ENCODE data around the gene ASB7.
A peak's percentile ranks its signal among the peaks of the same experiment; 100 is the strongest.
"Not testable (repeated sequence)": the region's sequence is repeated elsewhere in the genome, so short reads cannot be mapped to it uniquely, and the experiment has no call there.

The ASB7 gene

GRCh38 chr15:100573526-100573925 is 28.9 kb upstream of the ASB7 start:
- no peak for DNase-seq (ENCODE audit: low read depth)
- no peak overlapping the region for H3K4me3 ChIP-seq (ENCODE audit: control insufficient read depth, low read depth, low read length)
- no peak for TF ChIP-seq CTCF (IDR thresholded peaks at IDR 0.05; ENCODE audit: control insufficient read depth, insufficient read depth, low read depth, low read length, missing control alignments)

GRCh38 chr15:100580414-100580813 is 22.0 kb upstream of the ASB7 start:
- DNase-seq (ENCODE audit: low read depth): no peak
- no peak overlapping the region for H3K4me3 ChIP-seq (ENCODE audit: control insufficient read depth, low read depth, low read length)
- TF ChIP-seq CTCF (IDR thresholded peaks at IDR 0.05; ENCODE audit: control insufficient read depth, insufficient read depth, low read depth, low read length, missing control alignments): no peak

- no peak for DNase-seq (ENCODE audit: low read depth)
- no peak for TF ChIP-seq CTCF (IDR thresholded peaks at IDR 0.05; ENCODE audit: control insufficient read depth, insufficient read depth, low read depth, low read length, missing control alignments)
- H3K4me3 ChIP-seq (ENCODE audit: control insufficient read depth, low read depth, low read length): no peak overlapping the region
Measured at GRCh38 chr15:100588638-100589242, 13.6 kb upstream of the ASB7 start.

GRCh38 chr15:100591163-100591562 is 11.2 kb upstream of the ASB7 start:
- H3K4me3 ChIP-seq (ENCODE audit: control insufficient read depth, low read depth, low read length): not testable (repeated sequence)

GRCh38 chr15:100591835-100592234 is 10.6 kb upstream of the ASB7 start:
- TF ChIP-seq CTCF (IDR thresholded peaks at IDR 0.05; ENCODE audit: control insufficient read depth, insufficient read depth, low read depth, low read length, missing control alignments): no peak
- H3K4me3 ChIP-seq (ENCODE audit: control insufficient read depth, low read depth, low read length): no peak overlapping the region
- no peak for DNase-seq (ENCODE audit: low read depth)

More at GRCh38 chr15:100591163-100591562, 11.2 kb upstream of the ASB7 start:
- DNase-seq (ENCODE audit: low read depth): not testable (repeated sequence)

GRCh38 chr15:100592898-100593297 is 9.5 kb upstream of the ASB7 start:
- H3K4me3 ChIP-seq (ENCODE audit: control insufficient read depth, low read depth, low read length): no peak overlapping the region
- DNase-seq (ENCODE audit: low read depth): peak; percentile 32
- TF ChIP-seq CTCF (IDR thresholded peaks at IDR 0.05; ENCODE audit: control insufficient read depth, insufficient read depth, low read depth, low read length, missing control alignments): no peak

- no peak for TF ChIP-seq CTCF (IDR thresholded peaks at IDR 0.05; ENCODE audit: control insufficient read depth, insufficient read depth, low read depth, low read length, missing control alignments)
- H3K4me3 ChIP-seq (ENCODE audit: control insufficient read depth, low read depth, low read length): no peak overlapping the region
- DNase-seq (ENCODE audit: low read depth): no peak
Measured at GRCh38 chr15:100593431-100593830, 9.0 kb upstream of the ASB7 start.

Data from AG09309 (cell line).